ENCODE measurements around the gene ARF1. TPM values are rescaled to one million over a fixed set of nuclear protein-coding genes. Genes with fewer than 3 reads are reported as not detected.
A peak's percentile ranks its signal among the peaks of the same experiment; 100 is the strongest.

ARF1 gene
- total RNA-seq, 1 experiment from 2014 or later: 395 TPM

DNA sequence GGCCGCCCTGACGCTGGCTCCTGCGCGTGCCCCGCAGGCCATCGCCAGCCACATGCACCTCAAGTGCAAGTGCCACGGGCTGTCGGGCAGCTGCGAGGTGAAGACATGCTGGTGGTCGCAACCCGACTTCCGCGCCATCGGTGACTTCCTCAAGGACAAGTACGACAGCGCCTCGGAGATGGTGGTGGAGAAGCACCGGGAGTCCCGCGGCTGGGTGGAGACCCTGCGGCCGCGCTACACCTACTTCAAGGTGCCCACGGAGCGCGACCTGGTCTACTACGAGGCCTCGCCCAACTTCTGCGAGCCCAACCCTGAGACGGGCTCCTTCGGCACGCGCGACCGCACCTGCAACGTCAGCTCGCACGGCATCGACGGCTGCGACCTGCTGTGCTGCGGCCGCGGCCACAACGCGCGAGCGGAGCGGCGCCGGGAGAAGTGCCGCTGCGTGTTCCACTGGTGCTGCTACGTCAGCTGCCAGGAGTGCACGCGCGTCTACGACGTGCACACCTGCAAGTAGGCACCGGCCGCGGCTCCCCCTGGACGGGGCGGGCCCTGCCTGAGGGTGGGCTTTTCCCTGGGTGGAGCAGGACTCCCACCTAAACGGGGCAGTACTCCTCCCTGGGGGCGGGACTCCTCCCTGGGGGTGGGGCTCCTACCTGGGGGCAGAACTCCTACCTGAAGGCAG, 23.4 kb upstream of the ARF1 start:
- no TSS peak for BruUV-seq (replicated peaks)

DNA sequence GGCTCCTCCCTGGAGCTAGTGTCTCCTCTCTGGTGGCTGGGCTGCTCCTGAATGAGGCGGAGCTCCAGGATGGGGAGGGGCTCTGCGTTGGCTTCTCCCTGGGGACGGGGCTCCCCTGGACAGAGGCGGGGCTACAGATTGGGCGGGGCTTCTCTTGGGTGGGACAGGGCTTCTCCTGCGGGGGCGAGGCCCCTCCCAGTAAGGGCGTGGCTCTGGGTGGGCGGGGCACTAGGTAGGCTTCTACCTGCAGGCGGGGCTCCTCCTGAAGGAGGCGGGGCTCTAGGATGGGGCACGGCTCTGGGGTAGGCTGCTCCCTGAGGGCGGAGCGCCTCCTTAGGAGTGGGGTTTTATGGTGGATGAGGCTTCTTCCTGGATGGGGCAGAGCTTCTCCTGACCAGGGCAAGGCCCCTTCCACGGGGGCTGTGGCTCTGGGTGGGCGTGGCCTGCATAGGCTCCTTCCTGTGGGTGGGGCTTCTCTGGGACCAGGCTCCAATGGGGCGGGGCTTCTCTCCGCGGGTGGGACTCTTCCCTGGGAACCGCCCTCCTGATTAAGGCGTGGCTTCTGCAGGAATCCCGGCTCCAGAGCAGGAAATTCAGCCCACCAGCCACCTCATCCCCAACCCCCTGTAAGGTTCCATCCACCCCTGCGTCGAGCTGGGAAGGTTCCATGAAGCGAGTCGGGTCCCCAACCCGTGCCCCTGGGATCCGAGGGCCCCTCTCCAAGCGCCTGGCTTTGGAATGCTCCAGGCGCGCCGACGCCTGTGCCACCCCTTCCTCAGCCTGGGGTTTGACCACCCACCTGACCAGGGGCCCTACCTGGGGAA, 22.7 kb upstream of the ARF1 start:
- no TSS peak for BruUV-seq (replicated peaks)
- peak; percentile 75 for DNase-seq (ENCODE audit: low spot score)
- ChIA-PET CTCF (no interaction called here), POLR2A (ENCODE audit: low non-redundant PET) (no interaction called here)
- Histone ChIP-seq H3K9me3 (ENCODE audit: low read depth, low read length, poor library complexity, severe bottlenecking) (no peaks in the 10 kb centered on the region), H3K4me3 (ENCODE audit: low read depth, low read length, poor library complexity, severe bottlenecking) (peak overlapping the region; percentile 43), H3K36me3 (ENCODE audit: insufficient read depth, low read length, poor library complexity, severe bottlenecking) (no peaks in the 10 kb centered on the region), H3K27ac (ENCODE audit: low read depth, low read length, poor library complexity, severe bottlenecking) (no peak overlapping the region), H3K27me3 (replicated peaks; ENCODE audit: insufficient read depth, low read depth, low read length, poor library complexity) (peaks cover 58% of the 10 kb centered on the region), H3K4me1 (ENCODE audit: insufficient read depth, low read length, poor library complexity, severe bottlenecking) (peaks cover 8% of the 10 kb centered on the region)
- no peak for TF ChIP-seq EZH2 (IDR thresholded peaks at IDR 0.05; ENCODE audit: borderline replicate concordance, low read depth, low read length, poor library complexity, severe bottlenecking)
- TF ChIP-seq, protein P1, sequence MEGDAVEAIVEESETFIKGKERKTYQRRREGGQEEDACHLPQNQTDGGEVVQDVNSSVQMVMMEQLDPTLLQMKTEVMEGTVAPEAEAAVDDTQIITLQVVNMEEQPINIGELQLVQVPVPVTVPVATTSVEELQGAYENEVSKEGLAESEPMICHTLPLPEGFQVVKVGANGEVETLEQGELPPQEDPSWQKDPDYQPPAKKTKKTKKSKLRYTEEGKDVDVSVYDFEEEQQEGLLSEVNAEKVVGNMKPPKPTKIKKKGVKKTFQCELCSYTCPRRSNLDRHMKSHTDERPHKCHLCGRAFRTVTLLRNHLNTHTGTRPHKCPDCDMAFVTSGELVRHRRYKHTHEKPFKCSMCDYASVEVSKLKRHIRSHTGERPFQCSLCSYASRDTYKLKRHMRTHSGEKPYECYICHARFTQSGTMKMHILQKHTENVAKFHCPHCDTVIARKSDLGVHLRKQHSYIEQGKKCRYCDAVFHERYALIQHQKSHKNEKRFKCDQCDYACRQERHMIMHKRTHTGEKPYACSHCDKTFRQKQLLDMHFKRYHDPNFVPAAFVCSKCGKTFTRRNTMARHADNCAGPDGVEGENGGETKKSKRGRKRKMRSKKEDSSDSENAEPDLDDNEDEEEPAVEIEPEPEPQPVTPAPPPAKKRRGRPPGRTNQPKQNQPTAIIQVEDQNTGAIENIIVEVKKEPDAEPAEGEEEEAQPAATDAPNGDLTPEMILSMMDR (conservative IDR thresholded peaks at IDR 0.05; ENCODE audit: low read depth, low read length): no peak
- intact Hi-C loops (cut with micrococcal nuclease; ENCODE audit: unreplicated experiment): no loop called here

More for the DNA sequence above, 23.4 kb upstream of the ARF1 start:
- ChIA-PET CTCF (no interaction called here), POLR2A (ENCODE audit: low non-redundant PET) (no interaction called here)
- intact Hi-C loops (cut with micrococcal nuclease; ENCODE audit: unreplicated experiment): no loop called here
- Histone ChIP-seq H3K27ac (ENCODE audit: low read depth, low read length, poor library complexity, severe bottlenecking) (no peak overlapping the region), H3K36me3 (ENCODE audit: insufficient read depth, low read length, poor library complexity, severe bottlenecking) (no peaks in the 10 kb centered on the region), H3K27me3 (replicated peaks; ENCODE audit: insufficient read depth, low read depth, low read length, poor library complexity) (peaks cover 58% of the 10 kb centered on the region), H3K4me1 (ENCODE audit: insufficient read depth, low read length, poor library complexity, severe bottlenecking) (peaks cover 8% of the 10 kb centered on the region), H3K9me3 (ENCODE audit: low read depth, low read length, poor library complexity, severe bottlenecking) (no peaks in the 10 kb centered on the region), H3K4me3 (ENCODE audit: low read depth, low read length, poor library complexity, severe bottlenecking) (peak overlapping the region; percentile 43)
- TF ChIP-seq, protein P1 (conservative IDR thresholded peaks at IDR 0.05; ENCODE audit: low read depth, low read length): no peak
- peak; percentile 44 for TF ChIP-seq EZH2 (IDR thresholded peaks at IDR 0.05; ENCODE audit: borderline replicate concordance, low read depth, low read length, poor library complexity, severe bottlenecking)
- no peak for DNase-seq (ENCODE audit: low spot score)

DNA sequence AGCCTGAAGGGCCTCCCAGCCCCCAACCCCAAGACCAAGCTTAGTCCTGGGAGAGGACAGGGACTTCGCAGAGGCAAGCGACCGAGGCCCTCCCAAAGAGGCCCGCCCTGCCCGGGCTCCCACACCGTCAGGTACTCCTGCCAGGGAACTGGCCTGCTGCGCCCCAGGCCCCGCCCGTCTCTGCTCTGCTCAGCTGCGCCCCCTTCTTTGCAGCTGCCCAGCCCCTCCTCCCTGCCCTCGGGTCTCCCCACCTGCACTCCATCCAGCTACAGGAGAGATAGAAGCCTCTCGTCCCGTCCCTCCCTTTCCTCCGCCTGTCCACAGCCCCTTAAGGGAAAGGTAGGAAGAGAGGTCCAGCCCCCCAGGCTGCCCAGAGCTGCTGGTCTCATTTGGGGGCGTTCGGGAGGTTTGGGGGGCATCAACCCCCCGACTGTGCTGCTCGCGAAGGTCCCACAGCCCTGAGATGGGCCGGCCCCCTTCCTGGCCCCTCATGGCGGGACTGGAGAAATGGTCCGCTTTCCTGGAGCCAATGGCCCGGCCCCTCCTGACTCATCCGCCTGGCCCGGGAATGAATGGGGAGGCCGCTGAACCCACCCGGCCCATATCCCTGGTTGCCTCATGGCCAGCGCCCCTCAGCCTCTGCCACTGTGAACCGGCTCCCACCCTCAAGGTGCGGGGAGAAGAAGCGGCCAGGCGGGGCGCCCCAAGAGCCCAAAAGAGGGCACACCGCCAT, 21.9 kb upstream of the ARF1 start:
- CTCF ChIA-PET: no interaction called here
- H3K36me3 ChIP-seq (ENCODE audit: insufficient read depth, low read length, poor library complexity, severe bottlenecking): no peaks in the 10 kb centered on the region
- intact Hi-C loops (cut with micrococcal nuclease; ENCODE audit: unreplicated experiment): no loop called here
- no TSS peak for BruUV-seq (replicated peaks)
- peaks cover 8% of the 10 kb centered on the region for H3K4me1 ChIP-seq (ENCODE audit: insufficient read depth, low read length, poor library complexity, severe bottlenecking)
- H3K4me3 ChIP-seq (ENCODE audit: low read depth, low read length, poor library complexity, severe bottlenecking): peak overlapping the region; percentile 43
- H3K27me3 ChIP-seq (replicated peaks; ENCODE audit: insufficient read depth, low read depth, low read length, poor library complexity): peaks cover 55% of the 10 kb centered on the region
- no peak overlapping the region for H3K27ac ChIP-seq (ENCODE audit: low read depth, low read length, poor library complexity, severe bottlenecking)
- TF ChIP-seq, protein P1 (conservative IDR thresholded peaks at IDR 0.05; ENCODE audit: low read depth, low read length): peak; percentile 39
- TF ChIP-seq EZH2 (IDR thresholded peaks at IDR 0.05; ENCODE audit: borderline replicate concordance, low read depth, low read length, poor library complexity, severe bottlenecking): no peak
- no peaks in the 10 kb centered on the region for H3K9me3 ChIP-seq (ENCODE audit: low read depth, low read length, poor library complexity, severe bottlenecking)
- POLR2A ChIA-PET (ENCODE audit: low non-redundant PET): no interaction called here
- DNase-seq (ENCODE audit: low spot score): no peak
